ENCODE results near the gene CLDN6.
A peak's percentile ranks its signal among the peaks of the same experiment; 100 is the strongest.

CLDN6 gene

GRCh38 chr16:2980227-2981176 is 37.5 kb downstream of the CLDN6 start, which contains the start of gene PKMYT1:
Gene PKMYT1, minus strand, starts transcription at chr16:2980446. Its CDS starts 789 bp downstream, at chr16:2979657.
- DNase-seq (ENCODE audit: low read depth) = peak; percentile 83
- TF ChIP-seq CTCF (conservative IDR thresholded peaks at IDR 0.05; ENCODE audit: low read depth, low read length) = no peak
- peak within 1 kb of the TSS; percentile 85 for H3K4me3 ChIP-seq (ENCODE audit: low read depth, low read length)

- peak; percentile 10 for DNase-seq (ENCODE audit: low read depth)
- TF ChIP-seq CTCF (conservative IDR thresholded peaks at IDR 0.05; ENCODE audit: low read depth, low read length) = no peak
- peak overlapping the region; percentile 85 for H3K4me3 ChIP-seq (ENCODE audit: low read depth, low read length)
These were observed 38.2 kb downstream of the CLDN6 start for GRCh38 chr16:2979669-2980226.

- no peak for DNase-seq (ENCODE audit: low read depth)
- TF ChIP-seq CTCF (conservative IDR thresholded peaks at IDR 0.05; ENCODE audit: low read depth, low read length) = no peak
- no peak overlapping the region for H3K4me3 ChIP-seq (ENCODE audit: low read depth, low read length)
These were observed 40.5 kb downstream of the CLDN6 start for GRCh38 chr16:2977440-2977839.

GRCh38 chr16:2976673-2977072 is 41.3 kb downstream of the CLDN6 start:
- H3K4me3 ChIP-seq (ENCODE audit: low read depth, low read length) = no peak overlapping the region
- no peak for DNase-seq (ENCODE audit: low read depth)
- no peak for TF ChIP-seq CTCF (conservative IDR thresholded peaks at IDR 0.05; ENCODE audit: low read depth, low read length)

GRCh38 chr16:2976201-2976600 is 41.8 kb downstream of the CLDN6 start:
- no peak for TF ChIP-seq CTCF (conservative IDR thresholded peaks at IDR 0.05; ENCODE audit: low read depth, low read length)
- no peak for DNase-seq (ENCODE audit: low read depth)
- no peak overlapping the region for H3K4me3 ChIP-seq (ENCODE audit: low read depth, low read length)

- no peak overlapping the region for H3K4me3 ChIP-seq (ENCODE audit: low read depth, low read length)
- no peak for TF ChIP-seq CTCF (conservative IDR thresholded peaks at IDR 0.05; ENCODE audit: low read depth, low read length)
- no peak for DNase-seq (ENCODE audit: low read depth)
These were observed 42.7 kb downstream of the CLDN6 start for GRCh38 chr16:2975161-2975795.

Data from choroid plexus epithelial cell (primary cell).